GM19099 (cell line): ENCODE data around the gene CCN2.

Experiments used
- POLR2A ChIP-seq: IDR thresholded peaks from 3 replicates; pipeline ENCODE4 v1.6.1; 2011; ENCODE audit warnings: low read depth; ENCODE audit not compliant: insufficient read length; ENCODE audit errors: extremely low read depth

The CCN2 gene

DNA sequence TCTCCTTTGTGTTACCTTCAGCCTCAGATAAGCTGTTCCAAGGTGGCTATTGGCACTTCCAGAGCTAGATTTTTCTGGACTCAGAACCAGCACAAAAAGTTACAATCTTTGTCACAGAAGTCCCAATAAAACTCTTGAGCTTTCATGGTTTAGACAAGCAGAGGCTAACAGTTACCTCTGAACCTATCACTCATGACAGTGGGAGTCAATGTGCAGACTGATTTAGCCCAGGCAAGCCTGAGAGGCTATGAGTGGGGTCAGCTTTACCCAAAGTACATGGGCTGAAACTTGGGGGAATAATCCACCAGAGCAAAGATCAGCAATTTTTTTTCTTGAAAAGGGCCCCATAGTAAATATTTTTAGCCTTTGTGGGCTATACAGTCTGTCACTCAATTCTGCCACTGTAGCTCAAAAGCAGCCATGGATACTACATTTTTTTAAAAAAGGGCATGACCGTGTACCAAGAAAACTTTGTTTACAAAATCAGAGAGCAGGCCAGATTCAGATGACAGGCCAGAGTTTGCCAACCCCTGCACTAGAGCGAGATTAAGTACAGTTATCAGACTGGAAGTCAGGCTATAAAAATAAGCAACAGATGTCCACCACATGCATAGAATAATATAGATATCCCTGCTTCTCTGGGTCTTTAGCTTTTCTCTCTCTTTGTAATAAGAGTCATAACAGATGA lies 20.0 kb downstream of the CCN2 start:
- no peak for TF ChIP-seq POLR2A

DNA sequence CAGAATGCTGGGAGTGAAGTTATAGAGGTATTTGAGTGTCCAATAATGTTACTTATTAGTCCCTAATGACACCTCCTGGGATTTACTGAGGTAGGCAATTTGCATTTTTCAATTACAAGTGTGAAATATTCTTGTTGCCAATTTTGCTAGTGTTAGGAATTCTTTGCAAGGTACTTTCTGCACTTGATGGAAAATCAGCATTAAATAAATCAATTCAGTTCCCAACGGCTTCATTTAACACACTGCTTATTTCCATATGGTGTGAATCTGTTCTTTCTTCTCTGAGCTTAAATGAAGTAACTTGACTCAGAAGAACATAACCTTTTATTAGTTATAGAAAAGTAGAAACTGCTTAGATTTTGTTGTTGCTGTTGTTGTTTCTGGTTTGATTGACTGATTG lies 21.2 kb downstream of the CCN2 start:
- no peak for TF ChIP-seq POLR2A

DNA sequence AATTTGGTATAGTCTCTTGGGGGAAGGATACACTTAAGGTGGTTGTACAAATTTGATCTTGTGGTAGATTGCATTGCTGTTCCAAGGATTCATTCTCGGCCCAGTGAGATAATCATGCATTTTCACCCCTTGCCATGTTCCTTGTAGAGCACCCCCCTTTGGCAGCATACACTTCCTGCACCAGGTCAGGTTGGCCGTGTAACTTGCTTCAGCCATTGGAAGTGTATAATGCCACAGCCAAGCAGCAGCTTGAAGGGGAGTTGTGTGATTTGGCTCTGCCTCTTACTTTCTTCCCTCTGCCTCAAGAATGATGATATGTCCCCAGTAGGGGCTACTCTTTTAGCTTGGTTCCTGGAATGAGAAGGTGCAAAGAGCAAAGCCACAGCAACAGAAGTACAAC lies 21.9 kb downstream of the CCN2 start:
- no peak for TF ChIP-seq POLR2A

- TF ChIP-seq POLR2A: no peak
These were observed 26.2 kb downstream of the CCN2 start for GRCh38 chr6:131924881-131925474.

GRCh38 chr6:131923356-131923755 lies 27.8 kb downstream of the CCN2 start:
- TF ChIP-seq POLR2A: no peak

DNA sequence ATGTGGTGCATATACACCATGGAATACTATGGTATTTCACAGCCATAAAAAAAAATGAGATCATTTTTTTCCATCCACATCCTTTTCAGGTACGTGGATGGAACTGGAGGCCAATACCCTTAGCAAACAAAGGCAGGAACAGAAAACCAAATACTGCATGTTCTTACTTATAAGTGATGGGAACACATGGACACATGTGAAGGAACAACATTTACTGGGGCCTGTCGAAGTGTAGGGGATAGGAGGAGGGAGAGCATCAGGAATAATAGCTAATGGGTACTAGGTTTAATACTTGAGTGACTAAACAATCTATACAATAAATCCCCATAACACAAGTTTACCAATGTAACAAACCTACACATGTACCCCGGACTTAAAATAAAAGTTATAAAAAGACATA lies 30.5 kb downstream of the CCN2 start:
- no peak for TF ChIP-seq POLR2A

DNA sequence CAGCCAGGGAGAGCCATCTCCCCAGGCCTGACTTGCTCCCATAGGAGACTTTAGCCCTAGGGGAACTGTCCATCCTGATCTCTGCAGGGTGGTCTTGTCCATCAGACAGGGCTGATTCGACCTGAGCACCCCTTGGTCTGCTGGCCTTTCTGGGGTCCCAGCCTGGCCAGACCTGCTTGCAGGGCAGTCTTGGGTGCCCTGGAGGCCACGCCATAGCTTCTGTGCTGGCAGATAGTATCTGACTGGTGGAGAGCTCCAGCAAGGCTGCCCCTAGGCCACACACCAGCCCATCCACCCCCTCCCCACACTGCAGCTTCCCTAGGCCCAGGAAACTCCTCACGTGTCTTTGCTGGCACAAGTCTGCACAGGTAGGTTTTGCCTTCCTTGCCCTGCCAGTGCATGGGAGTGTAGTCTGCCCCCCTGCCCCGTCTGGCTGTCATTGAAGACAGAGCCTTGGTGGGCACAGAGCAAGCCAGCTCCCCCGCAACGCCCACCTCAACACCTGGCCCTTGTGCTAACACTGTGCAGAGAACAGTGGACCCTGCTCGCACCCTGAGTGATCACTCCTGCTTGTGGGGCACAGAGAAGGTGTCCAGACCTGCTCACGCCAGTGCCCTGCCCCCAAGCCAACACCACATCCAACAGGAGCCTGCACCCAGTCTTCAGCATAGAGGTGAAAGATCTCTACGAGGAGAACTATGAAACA lies 32.4 kb downstream of the CCN2 start:
- no peak for TF ChIP-seq POLR2A

- TF ChIP-seq POLR2A: no peak
These were observed 33.2 kb downstream of the CCN2 start for GRCh38 chr6:131917763-131918649.

DNA sequence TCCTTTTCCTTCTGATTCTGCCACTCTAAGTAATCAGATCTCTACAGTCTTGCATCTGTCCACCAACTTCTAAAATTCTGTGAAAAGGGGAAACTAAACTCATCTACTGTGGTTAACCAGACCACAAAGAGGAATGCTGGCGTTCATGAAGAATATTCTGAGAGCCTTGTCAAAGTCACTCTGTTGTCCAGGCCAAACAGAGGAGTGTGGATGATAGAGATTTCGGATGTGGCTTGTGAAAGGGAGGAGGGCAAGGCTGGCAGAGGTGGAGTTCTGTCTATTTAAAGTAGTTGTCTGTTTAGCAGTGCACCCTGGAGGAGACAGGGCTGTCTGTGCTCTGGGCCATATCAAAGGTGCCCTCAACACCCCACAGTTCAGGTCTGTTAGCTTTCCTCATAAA lies 33.9 kb downstream of the CCN2 start:
- TF ChIP-seq POLR2A: no peak

DNA sequence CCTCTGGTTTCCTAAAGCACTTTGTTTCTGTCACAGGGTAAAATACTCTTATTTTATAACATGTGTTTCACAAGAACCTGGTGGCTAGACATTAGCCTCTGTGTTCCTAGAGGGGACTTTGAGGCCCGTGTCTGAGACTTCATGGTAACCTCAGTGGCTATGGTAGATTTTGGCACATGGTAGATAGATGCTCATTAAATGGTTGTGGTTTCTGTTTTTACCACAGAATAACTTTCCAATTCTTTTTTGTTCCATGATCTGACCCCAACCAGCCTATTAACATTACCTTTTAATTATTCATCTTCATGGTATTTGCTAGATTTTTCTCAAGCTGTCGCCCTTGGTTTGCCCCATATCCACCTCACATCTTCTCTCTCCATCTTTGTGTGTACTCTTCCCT lies 34.3 kb downstream of the CCN2 start:
- no peak for TF ChIP-seq POLR2A

- TF ChIP-seq POLR2A: no peak
These were observed 36.0 kb downstream of the CCN2 start for GRCh38 chr6:131914967-131915751.

DNA sequence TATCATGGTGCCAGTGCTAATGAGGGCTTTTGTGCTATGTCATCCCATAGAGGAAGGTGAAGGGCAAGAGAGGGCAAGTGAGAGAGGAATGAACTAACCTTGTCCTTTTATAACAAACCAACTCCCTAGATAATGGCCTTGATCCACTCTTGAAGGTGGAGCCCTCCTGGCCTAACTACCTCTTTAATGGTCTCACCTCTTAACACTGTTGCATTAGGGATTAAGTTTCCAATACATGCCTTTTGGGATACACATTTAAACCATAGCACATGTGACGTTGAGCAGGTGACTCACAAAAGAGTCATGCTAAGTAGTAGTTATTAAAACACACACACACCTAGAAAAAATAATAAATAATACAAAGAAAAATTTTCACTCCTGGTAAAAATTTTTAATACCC lies 36.9 kb downstream of the CCN2 start:
- TF ChIP-seq POLR2A: no peak

DNA sequence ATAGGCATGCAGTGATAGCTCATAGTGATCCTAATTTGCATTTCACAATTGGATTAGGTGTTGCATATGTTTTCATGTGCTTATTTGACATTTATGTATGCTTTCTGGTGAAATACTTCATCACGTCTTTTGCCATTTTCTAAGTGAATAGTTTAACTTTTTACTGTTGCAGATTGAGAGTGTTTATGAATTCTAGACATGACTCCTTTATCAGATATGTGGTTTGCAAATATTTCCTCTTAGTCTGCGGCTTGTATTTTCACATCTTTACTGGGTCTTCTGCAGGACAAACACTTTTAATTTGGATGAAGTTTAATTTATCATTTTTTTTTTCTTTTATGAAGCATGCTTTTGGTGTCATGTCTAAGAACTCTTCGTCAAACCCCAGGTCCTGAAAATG lies 39.2 kb downstream of the CCN2 start:
- TF ChIP-seq POLR2A: no peak

GRCh38 chr6:131910956-131911355 lies 40.2 kb downstream of the CCN2 start:
- TF ChIP-seq POLR2A: no peak
